Neutrophil (primary cell): Measurements from ENCODE around the gene BPIFA3.

Experiments
- H3K27ac ChIP-seq: fragments of 200-600 bp; sonication (generic); 2 replicates; pipeline ENCODE4 v1.5.1; 2016; ENCODE audit warnings: mild to moderate bottlenecking, moderate library complexity
- H3K27me3 ChIP-seq: fragments of 200-600 bp; sonication (generic); 2 replicates; pipeline ENCODE4 v1.6.0; 2016; ENCODE audit warnings: mild to moderate bottlenecking
- H3K36me3 ChIP-seq: fragments of 200-600 bp; sonication (generic); 2 replicates; pipeline ENCODE4 v1.5.1; 2017
- H3K4me1 ChIP-seq, 2 experiments: fragments of 200-600 bp in 1 of 2; sonication (generic) in 1 of 2; 1 replicate in 1 of 2; 2 replicates in 1 of 2; pipeline versions ENCODE4 v1.5.1 to v1.6.1; 2013 to 2016; ENCODE audit warnings: low read depth in 1 of 2, low read length in 1 of 2, mild to moderate bottlenecking in 1 of 2, moderate library complexity in 1 of 2; ENCODE audit not compliant: control insufficient read depth in 1 of 2, insufficient read depth in 1 of 2
- H3K4me3 ChIP-seq, 2 experiments: fragments of 200-600 bp in 1 of 2; sonication (generic) in 1 of 2; 1 replicate in 1 of 2; 2 replicates in 1 of 2; pipeline ENCODE4 v1.5.1; 2013 to 2016; ENCODE audit warnings: low read depth in 1 of 2, low read length in 1 of 2, mild to moderate bottlenecking in 1 of 2, moderate library complexity in 1 of 2
- H3K9me3 ChIP-seq: fragments of 200-600 bp; sonication (generic); 2 replicates; pipeline ENCODE4 v1.5.1; 2016
- TF ChIP-seq, protein P1 (sequence below): fragments of 200-600 bp; sonication (generic); IDR thresholded peaks from 2 replicates; pipeline ENCODE4 v1.5.1; 2016; ENCODE audit warnings: antibody characterized with exemption

Gene BPIFA3

DNA sequence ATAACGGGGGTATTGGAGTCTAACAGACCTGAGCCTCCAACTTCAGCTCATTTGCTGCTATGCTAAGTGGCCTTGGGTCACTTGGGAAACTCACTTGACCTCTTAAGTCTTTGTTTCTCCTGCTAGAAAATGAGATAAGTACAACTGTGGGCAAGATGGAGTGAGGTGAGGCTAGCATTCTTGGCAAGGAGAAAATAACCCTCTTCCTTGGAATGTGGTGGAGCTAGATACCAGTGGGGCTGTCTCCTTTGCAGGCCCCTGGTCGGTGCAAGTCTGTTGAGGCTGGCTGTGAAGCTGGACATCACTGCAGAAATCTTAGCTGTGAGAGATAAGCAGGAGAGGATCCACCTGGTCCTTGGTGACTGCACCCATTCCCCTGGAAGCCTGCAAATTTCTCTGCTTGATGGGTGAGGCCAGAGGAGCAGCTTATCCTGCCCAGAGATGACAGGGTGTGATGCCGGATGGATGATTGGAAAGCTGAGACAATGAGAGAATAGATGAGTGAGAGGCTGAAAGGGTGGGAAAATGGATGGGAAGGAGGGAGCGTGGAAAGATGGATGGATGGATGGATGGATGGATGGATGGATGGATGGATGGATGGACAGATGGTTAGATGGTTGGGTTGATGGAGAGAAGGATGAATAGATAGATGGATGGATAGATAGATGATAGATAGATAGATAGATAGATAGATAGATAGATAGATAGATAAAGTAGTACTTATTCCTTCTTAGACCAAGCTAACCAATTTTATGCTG, 23.0 kb downstream of the BPIFA3 start:
- Histone ChIP-seq H3K36me3 (no peaks in the 10 kb centered on the region), H3K27ac (no peak overlapping the region), H3K4me1 (peaks cover 8 to 9% of the 10 kb centered on the region in 2 experiments), H3K9me3 (no peaks in the 10 kb centered on the region), H3K4me3 (no peak overlapping the region), H3K27me3 (no peaks in the 10 kb centered on the region)
- TF ChIP-seq, protein P1, sequence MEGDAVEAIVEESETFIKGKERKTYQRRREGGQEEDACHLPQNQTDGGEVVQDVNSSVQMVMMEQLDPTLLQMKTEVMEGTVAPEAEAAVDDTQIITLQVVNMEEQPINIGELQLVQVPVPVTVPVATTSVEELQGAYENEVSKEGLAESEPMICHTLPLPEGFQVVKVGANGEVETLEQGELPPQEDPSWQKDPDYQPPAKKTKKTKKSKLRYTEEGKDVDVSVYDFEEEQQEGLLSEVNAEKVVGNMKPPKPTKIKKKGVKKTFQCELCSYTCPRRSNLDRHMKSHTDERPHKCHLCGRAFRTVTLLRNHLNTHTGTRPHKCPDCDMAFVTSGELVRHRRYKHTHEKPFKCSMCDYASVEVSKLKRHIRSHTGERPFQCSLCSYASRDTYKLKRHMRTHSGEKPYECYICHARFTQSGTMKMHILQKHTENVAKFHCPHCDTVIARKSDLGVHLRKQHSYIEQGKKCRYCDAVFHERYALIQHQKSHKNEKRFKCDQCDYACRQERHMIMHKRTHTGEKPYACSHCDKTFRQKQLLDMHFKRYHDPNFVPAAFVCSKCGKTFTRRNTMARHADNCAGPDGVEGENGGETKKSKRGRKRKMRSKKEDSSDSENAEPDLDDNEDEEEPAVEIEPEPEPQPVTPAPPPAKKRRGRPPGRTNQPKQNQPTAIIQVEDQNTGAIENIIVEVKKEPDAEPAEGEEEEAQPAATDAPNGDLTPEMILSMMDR, result no peak

DNA sequence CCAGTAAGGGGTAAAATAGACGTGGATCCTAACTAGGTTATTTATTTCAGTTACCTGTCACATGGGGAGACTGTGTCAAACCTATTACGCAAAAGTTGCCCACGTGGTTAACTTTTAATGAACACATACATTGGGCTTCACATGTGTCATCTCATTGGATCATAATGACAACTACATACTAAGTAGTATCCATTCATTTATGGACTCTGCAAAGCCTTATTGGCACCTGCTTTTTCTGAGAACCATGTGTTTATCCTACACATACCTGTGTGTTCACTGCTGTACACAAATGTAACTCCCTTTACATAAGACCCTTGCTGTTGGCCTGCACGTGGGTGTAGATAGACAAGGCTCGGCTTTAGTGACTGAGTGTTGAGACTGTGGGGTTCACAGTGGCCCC, 23.8 kb downstream of the BPIFA3 start:
- Histone ChIP-seq H3K4me1 (peaks cover under 1 to 2% of the 10 kb centered on the region in 2 experiments), H3K27ac (no peak overlapping the region), H3K4me3 (no peak overlapping the region), H3K36me3 (no peaks in the 10 kb centered on the region), H3K27me3 (no peaks in the 10 kb centered on the region), H3K9me3 (no peaks in the 10 kb centered on the region)
- TF ChIP-seq, protein P1, result no peak

DNA sequence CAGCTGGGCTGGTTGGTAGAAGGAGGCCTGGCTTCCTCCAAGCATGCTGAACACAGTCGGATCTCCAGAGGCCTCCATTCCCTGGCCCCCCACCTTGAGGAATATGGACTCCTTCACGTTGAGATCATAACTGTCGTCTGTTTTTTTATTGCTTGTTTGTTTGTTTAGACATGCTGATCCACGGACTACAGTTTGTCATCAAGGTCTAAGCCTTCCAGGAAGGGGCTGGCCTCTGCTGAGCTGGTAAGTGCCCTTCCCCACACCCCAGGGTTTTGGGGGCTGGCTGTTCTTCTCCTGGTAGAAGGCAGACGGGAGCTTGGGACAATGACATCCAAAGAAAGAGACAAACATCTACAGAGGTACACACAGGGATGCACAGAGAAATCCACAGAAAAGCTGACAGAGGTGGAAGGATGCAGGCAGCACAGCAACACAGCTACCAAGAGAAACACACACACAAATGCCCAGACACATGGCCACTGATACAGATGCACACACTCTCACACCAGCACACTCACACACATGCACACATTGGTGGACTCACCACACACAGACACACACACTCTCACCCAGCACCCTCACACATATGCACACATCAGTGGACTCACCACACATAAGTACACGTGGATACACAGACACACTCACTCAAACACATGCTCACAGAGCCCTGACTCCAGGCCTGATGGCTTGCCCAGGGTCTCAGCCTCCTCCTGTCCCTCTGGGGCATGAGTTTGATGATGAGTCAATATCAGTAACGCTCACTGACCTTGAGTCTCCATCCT, 25.4 kb downstream of the BPIFA3 start:
- H3K27me3 ChIP-seq, result no peaks in the 10 kb centered on the region
- no peaks in the 10 kb centered on the region for H3K9me3 ChIP-seq
- TF ChIP-seq, protein P1, result no peak
- H3K4me1 ChIP-seq, result no peaks in the 10 kb centered on the region
- no peak overlapping the region for H3K4me3 ChIP-seq
- no peaks in the 10 kb centered on the region for H3K36me3 ChIP-seq
- no peak overlapping the region for H3K27ac ChIP-seq

DNA sequence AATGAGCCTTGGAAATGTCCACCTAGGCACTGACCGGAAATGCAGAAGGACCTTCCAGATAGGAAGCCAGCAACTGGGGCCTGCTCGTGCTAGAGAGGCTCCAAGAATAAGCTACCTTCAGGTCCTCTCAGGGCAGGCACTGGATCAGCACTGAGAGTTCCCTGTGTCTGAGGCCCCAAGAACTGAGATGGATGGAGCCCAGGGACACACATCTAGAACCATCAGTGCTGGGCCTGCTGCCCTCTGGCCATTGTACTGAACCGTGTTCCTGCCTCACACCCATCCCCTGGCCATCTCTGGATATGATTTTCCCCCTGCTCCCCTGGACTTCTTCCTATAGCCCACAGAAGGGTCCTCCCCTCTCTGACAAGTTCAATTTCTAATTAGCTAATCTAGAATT, 28.9 kb downstream of the BPIFA3 start:
- no peak overlapping the region for H3K4me3 ChIP-seq
- H3K9me3 ChIP-seq, result no peaks in the 10 kb centered on the region
- H3K27me3 ChIP-seq, result no peaks in the 10 kb centered on the region
- TF ChIP-seq, protein P1, result no peak
- H3K36me3 ChIP-seq, result no peaks in the 10 kb centered on the region
- H3K4me1 ChIP-seq, result no peaks in the 10 kb centered on the region
- H3K27ac ChIP-seq, result no peak overlapping the region

DNA sequence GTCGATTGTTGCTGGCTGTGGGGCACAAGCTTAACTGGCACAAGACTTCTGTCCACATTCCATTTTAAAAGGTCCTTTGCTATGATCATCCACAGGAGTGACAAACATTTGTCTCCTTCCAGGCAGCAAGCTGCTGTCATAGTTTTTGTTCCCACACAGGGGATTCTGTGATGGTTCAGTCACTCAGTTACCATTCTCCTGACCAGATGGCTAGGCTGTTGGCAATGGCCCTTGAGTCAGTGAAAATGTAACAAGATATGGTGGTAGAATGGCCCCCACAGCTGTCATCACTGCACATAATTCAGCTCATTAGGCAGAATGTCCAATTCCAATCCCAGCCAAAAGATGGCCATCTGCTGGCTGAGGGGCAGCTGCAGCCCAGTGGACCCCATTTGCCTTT, 32.3 kb downstream of the BPIFA3 start:
- TF ChIP-seq, protein P1, result no peak
- H3K4me3 ChIP-seq, result no peak overlapping the region
- H3K27ac ChIP-seq, result no peak overlapping the region
- H3K27me3 ChIP-seq, result no peaks in the 10 kb centered on the region
- H3K36me3 ChIP-seq, result no peaks in the 10 kb centered on the region
- no peaks in the 10 kb centered on the region for H3K9me3 ChIP-seq
- no peaks in the 10 kb centered on the region for H3K4me1 ChIP-seq
